GM12892 (cell line): ENCODE results near the gene FBN3.

Source experiments
- POLR2A ChIP-seq: IDR thresholded peaks from 2 replicates; pipeline ENCODE4 v1.6.1; 2011; ENCODE audit warnings: low read depth, low read length, control low read depth
- POLR2AphosphoS5 ChIP-seq: IDR thresholded peaks from 2 replicates; pipeline ENCODE4 v1.6.1; 2011; ENCODE audit warnings: low read depth, low read length, control low read depth
- TAF1 ChIP-seq: IDR thresholded peaks from 2 replicates; pipeline ENCODE4 v1.6.1; 2011; ENCODE audit warnings: low read depth, mild to moderate bottlenecking, control low read depth, low read length, borderline replicate concordance

DNA sequence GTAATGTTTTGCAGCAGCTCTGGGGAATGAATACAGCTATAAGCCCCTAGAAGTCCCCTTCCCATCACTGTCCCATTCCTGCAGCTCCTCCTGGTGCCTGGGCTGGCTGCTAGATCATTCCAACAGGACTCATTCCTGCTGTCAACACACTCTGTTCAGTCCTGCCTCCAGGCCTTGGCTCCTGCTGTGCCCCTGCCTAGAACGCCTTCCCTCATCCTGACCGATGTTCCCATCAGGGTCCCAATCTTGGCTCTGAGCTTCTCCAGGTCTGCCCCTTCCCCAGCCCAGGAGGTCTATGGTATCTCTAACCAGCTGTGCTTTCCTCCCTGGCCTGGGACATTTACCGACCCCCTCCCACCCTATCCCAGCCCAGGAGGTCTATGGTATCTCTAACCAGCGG, 48.1 kb downstream of the FBN3 start:
- TF ChIP-seq POLR2A (no peak), POLR2AphosphoS5 (no peak), TAF1 (no peak)
